ENCODE measurements around the gene ADAMTS2.

DNA sequence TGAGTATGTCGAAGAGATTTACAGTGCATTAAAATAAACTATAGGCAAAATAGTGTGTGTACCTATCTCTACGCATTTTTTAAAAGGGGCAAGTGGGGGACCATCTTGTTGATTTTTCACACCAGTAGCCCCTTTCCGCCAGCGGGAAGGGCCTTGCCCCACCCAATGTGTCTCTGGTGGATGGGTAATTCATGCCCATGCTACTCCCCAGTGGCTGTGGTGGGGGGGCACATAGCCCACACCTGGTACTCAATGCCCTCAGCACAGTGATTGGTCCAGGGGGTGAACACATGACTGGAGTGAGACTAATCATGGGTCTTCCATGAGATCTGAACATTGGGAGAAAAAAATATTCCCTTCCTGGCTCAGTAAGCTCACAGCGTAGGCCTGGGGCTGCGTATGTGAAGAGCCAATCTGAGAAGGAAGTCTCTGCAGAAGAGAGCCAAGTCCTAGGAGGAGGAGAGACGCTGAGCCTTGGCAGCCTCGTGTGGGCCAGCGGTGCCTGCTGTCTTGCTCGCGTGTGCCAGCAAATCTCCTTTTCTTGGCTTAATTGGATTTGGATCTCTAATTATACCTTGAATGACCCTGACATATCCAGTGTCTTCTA is 103.4 kb downstream of the ADAMTS2 start:
- TF ChIP-seq EGR1 (IDR thresholded peaks at IDR 0.05), result no peak
- no peak for TF ChIP-seq CEBPB (IDR thresholded peaks at IDR 0.05)
- no peak for TF ChIP-seq NFIC (IDR thresholded peaks at IDR 0.05)
- no peak for TF ChIP-seq EP300 (IDR thresholded peaks at IDR 0.05; ENCODE audit: borderline replicate concordance)
- TF ChIP-seq CREB1 (IDR thresholded peaks at IDR 0.05; ENCODE audit: low read depth), result no peak
